Uterus (tissue), 2 donors: ENCODE data around the gene TMEM247.

Source experiments
- CTCF ChIP-seq, 4 experiments: fragments of 200-600 bp in 2 of 4; fragments of 450-650 bp in 2 of 4; sonication (generic) in 2 of 4; IDR thresholded peaks; one replicate each; pipeline ENCODE4 v1.5.1; 2016 to 2019; ENCODE audit warnings: antibody characterized with exemption in 4 of 4, mild to moderate bottlenecking in 2 of 4, moderate library complexity in 1 of 4
- POLR2A ChIP-seq, 2 donors: fragments of 450-650 bp; IDR thresholded peaks; one replicate each; pipeline ENCODE4 v1.6.1; 2016; ENCODE audit warnings: antibody characterized with exemption in 2 of 2, mild to moderate bottlenecking in 1 of 2, moderate library complexity in 1 of 2

GRCh38 chr2:46521215-46521683 lies 41.9 kb downstream of the TMEM247 start:
- TF ChIP-seq CTCF (IDR thresholded peaks at IDR 0.05) = no peak
- no peak for TF ChIP-seq POLR2A (IDR thresholded peaks at IDR 0.05)
